DMS79 (cell line): ENCODE measurements around the gene C1orf115.
"Not testable (repeated sequence)": the region's sequence is repeated elsewhere in the genome, so short reads cannot be mapped to it uniquely, and the experiment has no call there.

Source experiments
- DNase-seq: peaks from one replicate; lab custom pipeline; 2025; lab: John Stamatoyannopoulos, UW

The C1orf115 gene

GRCh38 chr1:220694866-220695382 lies 4.8 kb downstream of the C1orf115 start:
- DNase-seq: no peak

GRCh38 chr1:220695426-220695825 lies 5.3 kb downstream of the C1orf115 start:
- DNase-seq: no peak

DNA sequence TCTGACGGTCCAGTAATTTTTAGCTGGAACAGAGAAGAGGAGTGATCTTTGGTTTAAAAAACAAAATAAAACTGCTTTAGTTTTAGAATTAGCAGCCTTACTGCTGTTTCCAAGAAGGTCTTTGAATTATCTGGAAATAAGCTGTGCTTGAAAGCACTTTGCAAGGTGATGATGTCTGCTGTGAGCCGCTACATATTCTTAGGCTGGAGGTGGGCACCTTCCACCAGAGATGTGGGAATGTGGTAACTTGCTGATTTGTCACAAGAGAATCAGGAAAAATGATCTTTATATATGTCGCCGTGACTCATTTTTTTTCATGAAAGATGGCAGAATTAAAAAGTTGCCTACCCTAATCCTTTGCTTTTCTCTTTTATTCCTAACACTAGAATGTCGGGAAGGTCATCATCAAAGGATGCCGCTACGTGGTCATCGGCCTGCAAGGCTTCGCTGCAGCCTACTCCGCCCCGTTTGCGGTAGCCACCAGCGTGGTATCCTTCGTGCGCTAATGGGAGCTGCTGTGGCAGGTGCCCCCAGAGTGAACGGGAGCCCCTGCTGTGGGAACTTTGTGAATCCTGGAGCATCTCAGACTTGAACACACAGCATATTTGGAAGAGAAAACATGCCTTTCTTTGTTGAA lies 6.2 kb downstream of the C1orf115 start:
- DNase-seq: no peak

- DNase-seq: no peak
Observed at GRCh38 chr1:220696863-220697231, 6.7 kb downstream of the C1orf115 start.

- no peak for DNase-seq
Observed at GRCh38 chr1:220697326-220697725, 7.2 kb downstream of the C1orf115 start.

DNA sequence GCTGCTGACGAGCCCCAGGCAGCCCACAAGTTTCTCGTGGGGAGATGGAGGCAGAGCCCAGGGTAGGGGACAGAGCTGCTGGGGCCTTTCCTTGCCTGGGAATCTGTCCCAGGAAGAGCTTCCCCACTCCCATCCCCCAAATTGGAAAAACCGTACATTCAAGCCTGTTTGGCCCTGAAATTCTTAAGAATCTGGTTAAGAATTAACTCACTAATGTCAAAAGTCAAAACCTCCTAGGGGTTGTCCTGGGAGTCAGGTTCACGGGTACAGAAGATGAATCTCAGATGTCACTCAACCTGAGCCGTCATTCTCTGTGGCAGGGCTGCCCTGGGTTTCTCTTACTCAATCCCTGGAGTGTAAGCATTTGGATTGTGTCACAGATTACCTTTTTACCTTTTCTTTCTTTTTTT lies 8.4 kb downstream of the C1orf115 start:
- no peak for DNase-seq

- DNase-seq: no peak
Observed at GRCh38 chr1:220699044-220699443, 8.9 kb downstream of the C1orf115 start.

DNA sequence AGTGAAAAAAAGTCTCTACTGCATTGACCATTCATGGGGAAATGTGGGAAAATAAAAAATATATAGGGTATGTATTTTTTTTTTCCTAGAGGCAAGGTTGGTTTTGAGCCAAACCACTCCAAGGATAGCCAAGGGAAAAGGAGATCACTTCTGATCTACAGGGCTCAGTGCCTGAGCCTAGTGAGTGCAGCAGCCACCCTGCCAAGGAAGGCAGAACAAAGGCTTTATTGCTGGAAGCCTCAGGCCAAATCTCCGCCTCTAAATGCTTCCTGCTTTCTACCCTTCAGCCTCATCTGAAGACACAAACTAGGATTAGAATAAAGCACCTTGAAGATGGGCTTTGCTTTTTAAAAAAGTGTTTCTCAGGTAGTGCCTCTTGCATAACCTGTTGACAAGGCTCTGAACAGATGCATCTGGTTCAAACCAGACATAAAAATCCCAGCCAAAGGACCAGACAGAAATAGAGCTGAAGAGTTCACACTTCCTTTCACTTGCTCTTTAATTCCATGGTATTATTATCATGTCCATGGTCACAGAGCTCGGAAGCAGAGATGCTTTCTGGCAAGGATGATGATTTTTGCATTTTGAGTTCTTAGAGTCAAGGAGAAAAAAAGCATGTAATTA lies 10.5 kb downstream of the C1orf115 start:
- DNase-seq: peak; percentile 48

- DNase-seq: no peak
Observed at GRCh38 chr1:220701974-220702373, 11.8 kb downstream of the C1orf115 start.

GRCh38 chr1:220702733-220703270 lies 12.6 kb downstream of the C1orf115 start:
- peak; percentile 85 for DNase-seq

DNA sequence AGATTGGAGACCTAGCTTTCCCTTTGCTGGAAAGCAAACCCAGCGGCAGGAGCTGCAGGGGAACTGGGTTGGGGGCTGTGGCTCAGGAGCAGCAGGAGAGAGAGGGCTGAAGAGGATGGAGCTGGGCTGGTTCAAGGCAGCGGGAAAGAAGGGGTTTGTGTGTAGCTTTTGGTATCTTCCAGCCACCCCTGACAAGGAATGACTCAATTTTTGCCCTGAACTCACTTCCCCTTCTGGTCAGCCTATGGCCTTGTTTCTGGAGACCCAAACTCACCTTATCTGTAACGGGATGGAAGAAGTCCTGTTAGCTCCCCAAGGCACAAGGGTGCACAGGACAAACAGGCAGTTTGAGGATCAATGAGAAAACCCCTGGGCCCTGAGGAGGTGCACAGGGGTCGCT lies 13.1 kb downstream of the C1orf115 start:
- no peak for DNase-seq

GRCh38 chr1:220705782-220706181 lies 15.6 kb downstream of the C1orf115 start:
- no peak for DNase-seq

GRCh38 chr1:220706480-220706879 lies 16.3 kb downstream of the C1orf115 start:
- DNase-seq: no peak

DNA sequence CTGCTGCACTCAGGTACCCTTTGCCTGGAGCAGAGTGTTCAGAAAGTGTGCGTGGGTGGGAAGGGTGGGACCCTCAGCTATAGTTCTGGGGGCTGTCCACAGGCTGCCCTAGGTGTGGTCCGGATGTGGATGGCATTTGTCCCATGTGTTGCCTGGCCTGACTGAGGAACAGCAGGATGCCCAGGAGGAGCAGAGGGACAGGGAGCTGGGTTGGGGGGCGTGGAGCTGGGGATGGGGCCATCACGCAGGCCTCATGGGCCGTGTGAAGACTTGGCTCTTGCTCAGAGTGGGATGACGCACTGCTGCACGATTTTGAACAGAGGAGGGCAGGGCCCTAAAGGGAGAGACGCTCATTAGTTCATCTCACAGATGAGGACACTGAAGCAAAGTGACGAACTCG lies 17.0 kb downstream of the C1orf115 start:
- DNase-seq: no peak

- no peak for DNase-seq
Observed at GRCh38 chr1:220708244-220708643, 18.1 kb downstream of the C1orf115 start.

- peak; percentile 27 for DNase-seq
Observed at GRCh38 chr1:220708936-220709801, 19.0 kb downstream of the C1orf115 start.

DNA sequence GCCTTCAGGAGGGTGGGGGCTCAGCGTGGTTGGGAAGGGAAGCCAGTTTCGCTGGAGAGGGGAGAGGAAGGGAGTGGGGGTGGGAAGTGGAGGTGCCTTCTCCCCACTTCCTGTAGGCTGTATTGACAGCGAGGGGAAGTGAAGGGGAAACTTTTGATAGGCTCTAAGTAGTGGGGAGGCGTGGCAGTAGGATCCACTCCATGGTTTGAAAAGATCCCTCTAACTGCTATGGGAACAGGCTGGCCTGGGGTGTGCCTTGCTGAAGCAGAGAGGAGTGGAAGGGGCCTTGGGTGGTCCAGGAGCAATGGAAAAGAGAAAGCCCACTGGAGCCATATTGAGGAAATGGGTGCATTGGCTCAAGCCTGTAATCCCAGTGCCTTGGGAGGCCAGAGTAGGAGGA lies 20.2 kb downstream of the C1orf115 start:
- DNase-seq: no peak

GRCh38 chr1:220711056-220711809 lies 21.1 kb downstream of the C1orf115 start:
- no peak for DNase-seq

DNA sequence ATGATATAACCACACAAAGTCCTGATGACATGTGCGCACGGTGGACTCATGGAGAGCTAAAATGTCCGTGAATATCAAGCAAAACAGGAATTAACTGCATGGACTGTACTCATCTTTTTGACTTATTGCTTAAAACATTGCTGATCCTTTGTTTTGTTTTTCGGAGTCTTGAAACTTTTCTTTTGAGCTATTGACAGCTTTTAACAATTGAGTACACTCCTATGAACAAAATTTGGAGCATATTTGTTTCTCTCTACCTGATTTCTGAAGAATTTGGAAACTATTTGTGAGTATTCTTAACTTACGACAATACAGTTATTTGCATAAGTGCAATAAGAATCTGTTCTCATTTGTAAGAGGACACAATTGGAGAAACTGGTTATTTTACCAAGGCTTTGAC lies 25.8 kb downstream of the C1orf115 start:
- not testable (repeated sequence) for DNase-seq

GRCh38 chr1:220717800-220718640 lies 27.9 kb downstream of the C1orf115 start:
- DNase-seq: no peak

GRCh38 chr1:220721266-220721665 lies 31.1 kb downstream of the C1orf115 start:
- DNase-seq: peak; percentile 45
